Neural progenitor cell (in vitro differentiated cells): ENCODE measurements around the gene PACS1.

Experiments used
- CTCF ChIP-seq: fragments of 200-600 bp; sonication (generic); IDR thresholded peaks from 2 replicates; pipeline ENCODE4 v1.5.1; 2017; ENCODE audit warnings: antibody characterized with exemption, mild to moderate bottlenecking
- EZH2 ChIP-seq: fragments of 200-600 bp; sonication (generic); IDR thresholded peaks from 2 replicates; pipeline ENCODE4 v1.6.1; 2017; ENCODE audit warnings: antibody characterized with exemption, mild to moderate bottlenecking, moderate library complexity
- EZH2phosphoT487 ChIP-seq: fragments of 200-600 bp; sonication (generic); IDR thresholded peaks from 2 replicates; pipeline ENCODE4 v1.6.1; 2017; ENCODE audit warnings: antibody characterized with exemption

DNA sequence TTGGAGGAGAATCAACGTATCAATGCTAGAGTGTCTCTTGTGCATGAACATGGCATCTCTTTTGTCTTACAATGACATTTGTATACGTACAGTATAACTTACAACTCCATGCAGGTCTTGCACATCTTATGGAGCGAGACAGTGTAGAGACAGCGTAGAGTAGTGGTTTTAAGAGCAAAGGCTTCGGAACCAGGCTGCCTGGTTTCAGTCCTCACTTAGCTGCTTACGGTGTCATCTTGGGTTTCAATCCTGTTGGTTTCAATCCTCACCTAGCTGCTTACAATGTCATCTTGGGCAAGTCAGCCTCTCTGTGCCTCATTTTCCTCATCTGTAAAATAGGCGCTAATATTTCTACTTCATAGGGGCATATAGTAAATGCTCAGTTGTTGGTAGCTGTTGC lies 98.2 kb downstream of the PACS1 start:
- TF ChIP-seq CTCF (no peak), EZH2 (no peak), EZH2phosphoT487 (no peak)
